ENCODE data around the gene PDC. TPM values are rescaled to one million over a fixed set of nuclear protein-coding genes. Genes with fewer than 3 reads are reported as not detected.

PDC gene
- not detected in 2 replicates for total RNA-seq

DNA sequence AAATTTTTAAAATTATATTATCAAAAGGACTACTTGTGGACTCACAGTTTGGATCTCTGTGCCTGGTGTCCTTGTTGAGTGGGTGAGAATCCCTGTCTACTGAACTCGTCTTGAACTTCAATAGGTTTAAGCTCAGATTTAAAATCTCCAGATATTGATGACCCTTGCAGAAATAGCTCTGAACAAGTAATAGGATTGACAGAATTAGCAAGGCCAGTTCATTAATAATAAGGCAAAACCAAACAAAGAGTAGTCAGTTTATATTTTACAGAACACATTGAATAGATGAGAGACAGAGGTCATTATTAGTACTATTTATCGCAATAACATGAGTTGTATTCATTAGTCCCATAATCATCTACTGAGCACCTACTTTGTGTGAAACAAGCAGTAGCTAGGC is at the start of gene PDC:
Gene PDC, minus strand, starts transcription at position 101 of the 400 bp plus-strand sequence. CDS start 11,655 bp downstream, outside the sequence.

Other genes with a start within 250 kb of the PDC start
- gene PRG4, start 164.8 kb downstream of the PDC start, total RNA-seq: not detected in 2 replicates
- gene TPR, start 85.9 kb downstream of the PDC start, total RNA-seq: 45.6 and 55.2 TPM in 2 replicates
- 8.4 and 13.4 TPM in 2 replicates for gene ODR4, start 85.3 kb downstream of the PDC start, total RNA-seq
- 37.9 and 46.1 TPM in 2 replicates for gene PTGS2, start 219.3 kb upstream of the PDC start, total RNA-seq

Measured in airway epithelial cell (primary cell).